Measurements from ENCODE around the gene MAN2C1.
"Not testable (repeated sequence)": the region's sequence is repeated elsewhere in the genome, so short reads cannot be mapped to it uniquely, and the experiment has no call there.

The MAN2C1 gene

GRCh38 chr15:75342221-75342620 is 26.2 kb downstream of the MAN2C1 start:
- DNase-seq, result no peak

DNA sequence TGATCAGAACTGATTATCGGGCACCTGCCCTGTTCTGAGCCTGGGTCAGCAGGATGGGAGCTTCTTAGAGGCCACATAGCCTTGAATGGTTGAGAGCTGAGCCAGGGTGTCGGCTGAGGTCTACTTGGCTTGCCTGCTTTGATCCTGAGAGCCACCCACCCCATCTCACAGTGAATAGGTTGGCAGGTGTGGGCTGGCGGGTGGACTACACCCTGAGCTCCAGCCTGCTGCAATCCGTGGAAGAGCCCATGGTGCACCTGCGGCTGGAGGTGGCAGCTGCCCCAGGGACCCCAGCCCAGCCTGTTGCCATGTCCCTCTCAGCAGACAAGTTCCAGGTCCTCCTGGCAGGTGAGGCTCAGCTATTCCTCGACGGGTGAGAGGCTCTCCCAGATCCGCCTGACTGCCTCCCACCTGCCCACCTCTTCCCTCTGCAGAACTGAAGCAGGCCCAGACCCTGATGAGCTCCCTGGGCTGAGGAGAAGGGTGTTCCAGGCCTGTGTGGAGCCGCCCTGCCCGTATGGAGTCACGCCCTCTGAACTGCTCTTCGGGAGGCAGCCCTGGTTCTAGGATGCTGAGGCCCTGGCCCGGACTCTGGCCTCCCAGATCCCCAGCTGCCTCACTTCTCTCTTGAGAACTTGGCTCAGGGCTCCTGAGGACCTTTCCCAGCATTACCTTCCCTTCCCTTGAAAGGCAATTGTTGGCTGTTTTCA is 28.7 kb downstream of the MAN2C1 start:
- no peak for DNase-seq

GRCh38 chr15:75338661-75339240 is 29.7 kb downstream of the MAN2C1 start:
- no peak for DNase-seq

DNA sequence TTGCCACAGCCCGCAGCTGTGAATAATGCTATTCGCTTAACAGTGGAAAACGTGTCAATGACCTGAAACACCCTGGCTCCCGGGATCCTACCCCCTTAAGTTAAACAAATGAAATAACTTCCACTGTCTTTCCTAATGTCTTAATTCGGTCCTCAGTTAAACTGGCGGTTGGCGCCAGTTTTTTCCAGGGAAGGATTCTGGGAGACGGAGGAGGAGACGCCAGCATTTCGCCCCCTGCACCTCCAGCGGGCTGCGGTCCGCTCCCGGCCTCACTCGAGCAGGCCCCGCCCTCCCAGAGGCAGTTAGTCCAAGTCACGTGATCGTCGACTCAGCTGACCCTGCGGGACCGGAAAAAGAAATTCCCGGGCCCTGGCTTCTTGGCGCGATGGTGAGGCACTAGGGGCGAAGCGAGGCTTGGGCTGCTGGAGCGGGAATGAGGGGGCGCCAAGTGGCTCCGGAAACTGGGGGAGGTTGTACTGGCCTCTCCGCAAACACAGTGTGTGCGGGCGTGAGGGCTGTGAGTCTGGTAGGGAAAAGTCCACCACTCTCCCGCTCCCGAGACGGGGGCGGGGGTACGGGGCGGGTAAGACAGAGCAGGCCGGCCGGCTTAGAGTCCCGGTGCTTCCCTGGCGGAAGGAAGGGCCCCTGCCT is 32.6 kb downstream of the MAN2C1 start, which contains the start of gene COMMD4:
Gene COMMD4 (plus strand): TSS at position 359 of the 651 bp plus-strand sequence. CDS start 27 bp downstream, at position 386.
- DNase-seq, result peak; percentile 85

GRCh38 chr15:75335313-75335704 is 33.1 kb downstream of the MAN2C1 start:
- DNase-seq, result no peak

DNA sequence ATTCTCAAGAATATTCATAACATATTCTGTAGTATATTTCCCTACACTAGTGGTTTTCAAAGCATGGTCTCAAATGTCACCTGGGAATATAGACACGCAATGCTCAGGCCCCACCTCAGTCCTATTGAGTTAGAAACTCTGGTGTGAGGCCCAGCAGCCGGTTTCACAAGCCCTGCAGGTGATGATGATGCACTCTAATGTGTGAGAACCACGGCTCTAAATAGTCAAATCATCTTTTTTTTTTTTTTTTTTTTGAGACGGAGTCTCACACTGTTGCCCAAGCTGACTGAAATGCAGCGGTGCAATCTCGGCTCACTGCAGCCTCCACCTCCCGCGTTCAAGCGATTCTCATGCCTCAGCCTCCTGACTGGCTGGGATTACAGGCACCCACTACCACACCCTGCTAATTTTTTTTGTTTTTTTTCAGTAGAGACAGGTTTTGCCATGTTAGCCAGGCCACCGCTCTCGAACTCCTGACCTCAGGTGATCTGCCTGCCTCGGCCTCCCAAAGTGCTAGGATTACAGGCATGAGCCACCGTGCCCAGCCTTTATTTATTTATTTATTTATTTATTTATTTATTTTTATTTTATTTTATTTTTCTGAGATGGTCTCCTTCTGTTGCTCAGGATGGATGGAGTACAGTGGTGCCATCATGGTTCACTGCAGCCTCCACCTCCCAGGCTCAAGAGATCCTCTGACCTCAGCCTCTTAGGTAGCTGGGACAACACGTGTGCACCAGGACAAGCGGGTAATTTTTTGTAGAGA is 34.6 kb downstream of the MAN2C1 start:
- DNase-seq, result not testable (repeated sequence)

DNA sequence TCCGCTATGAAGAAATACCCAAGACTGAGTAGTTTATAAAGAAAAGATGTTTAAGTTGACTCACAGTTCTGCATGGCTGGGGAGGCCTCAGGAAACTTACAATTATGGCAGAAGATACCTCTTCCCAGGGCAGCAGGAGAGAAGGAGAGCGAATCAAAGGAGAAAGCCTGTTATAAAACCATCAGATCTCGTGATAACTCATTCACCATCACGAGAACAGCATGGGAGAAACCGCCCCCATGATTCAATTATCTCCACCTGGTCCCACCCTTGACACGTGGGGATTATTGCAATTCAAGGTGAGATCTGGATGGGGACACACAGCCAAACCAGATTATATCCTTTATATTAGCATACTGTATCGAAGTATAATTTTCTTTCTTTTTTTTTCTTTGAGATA is 36.3 kb downstream of the MAN2C1 start:
- not testable (repeated sequence) for DNase-seq

GRCh38 chr15:75329571-75329970 is 38.8 kb downstream of the MAN2C1 start:
- no peak for DNase-seq

GRCh38 chr15:75328493-75329314 is 39.7 kb downstream of the MAN2C1 start:
- no peak for DNase-seq

DNA sequence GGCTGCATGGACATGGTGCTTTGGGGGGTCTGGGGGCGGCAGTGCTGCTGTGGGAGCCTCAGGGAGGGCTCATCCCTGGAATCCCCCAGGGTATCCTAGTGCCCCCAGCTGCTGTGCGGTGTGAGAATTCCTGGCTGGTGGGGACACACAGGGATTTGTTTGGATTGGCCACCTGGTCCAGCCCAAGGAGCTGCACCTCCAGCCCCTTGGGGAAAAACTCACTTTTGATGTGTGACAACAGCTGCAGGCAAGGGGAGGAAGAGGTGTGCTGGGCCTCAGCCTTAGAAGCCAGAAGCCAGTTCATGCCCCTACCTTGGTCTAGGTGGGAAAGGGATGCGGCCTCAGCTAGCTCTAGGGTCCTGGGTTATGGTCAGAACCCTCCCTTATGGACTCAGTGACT is 40.9 kb downstream of the MAN2C1 start:
- DNase-seq, result no peak

GRCh38 chr15:75327005-75327404 is 41.4 kb downstream of the MAN2C1 start:
- DNase-seq, result no peak

- no peak for DNase-seq
Measured at GRCh38 chr15:75325922-75326321, 42.5 kb downstream of the MAN2C1 start.

DNA sequence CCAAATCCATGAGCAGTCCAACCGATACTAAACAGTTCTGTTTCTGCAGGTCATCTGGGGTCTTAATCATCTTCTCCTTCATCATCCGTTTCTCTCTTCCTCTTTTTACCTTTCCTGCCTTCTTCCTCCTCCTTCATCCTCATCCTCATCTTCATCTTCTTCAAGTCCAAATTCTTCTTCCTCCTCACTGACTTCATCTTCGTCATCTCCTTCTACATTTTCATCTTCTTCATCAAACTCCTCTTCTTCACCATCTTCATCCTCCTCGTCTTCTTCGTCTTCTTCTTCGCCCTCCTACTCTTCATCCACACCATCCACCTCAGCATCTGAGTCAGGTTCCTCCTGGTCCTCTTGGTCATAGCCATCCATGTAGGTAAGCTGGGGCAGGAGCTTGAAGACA is 46.7 kb downstream of the MAN2C1 start:
- no peak for DNase-seq

DNA sequence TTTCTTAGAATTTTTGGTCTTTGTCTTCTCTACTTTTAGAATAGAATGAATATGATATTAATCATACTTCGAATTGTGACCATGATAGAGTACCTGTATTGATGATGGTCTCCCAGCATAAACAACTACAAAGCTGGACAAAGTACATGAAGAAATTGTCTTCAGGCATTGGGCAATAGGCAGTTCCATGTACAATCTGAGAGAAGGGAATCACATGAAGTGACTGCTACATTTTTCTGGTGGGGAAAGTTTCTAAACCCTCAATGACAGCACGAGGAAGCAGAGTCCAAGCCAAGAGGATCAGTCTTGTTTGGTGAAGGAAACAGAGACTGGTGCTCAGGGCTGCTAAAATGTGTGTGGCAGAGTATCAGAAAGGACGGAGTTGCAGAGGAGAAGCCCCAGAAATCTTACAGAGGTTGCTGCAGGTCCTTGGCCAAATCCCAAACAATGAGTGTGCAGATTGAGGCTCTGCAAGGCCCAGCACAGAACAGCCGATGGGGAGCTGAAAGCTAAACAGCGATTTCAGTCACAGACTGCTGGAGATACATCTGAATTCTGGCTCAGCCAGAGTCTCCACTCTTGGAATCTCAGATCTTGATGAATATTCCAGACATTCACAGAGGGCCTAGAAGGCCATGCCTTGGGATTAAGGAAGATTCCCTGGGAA is 49.0 kb downstream of the MAN2C1 start:
- DNase-seq, result not testable (repeated sequence)

GRCh38 chr15:75314552-75315290 is 53.7 kb downstream of the MAN2C1 start:
- DNase-seq, result no peak

GRCh38 chr15:75313116-75313845 is 55.1 kb downstream of the MAN2C1 start:
- no peak for DNase-seq

GRCh38 chr15:75312548-75312947 is 55.9 kb downstream of the MAN2C1 start:
- peak; percentile 15 for DNase-seq

DNA sequence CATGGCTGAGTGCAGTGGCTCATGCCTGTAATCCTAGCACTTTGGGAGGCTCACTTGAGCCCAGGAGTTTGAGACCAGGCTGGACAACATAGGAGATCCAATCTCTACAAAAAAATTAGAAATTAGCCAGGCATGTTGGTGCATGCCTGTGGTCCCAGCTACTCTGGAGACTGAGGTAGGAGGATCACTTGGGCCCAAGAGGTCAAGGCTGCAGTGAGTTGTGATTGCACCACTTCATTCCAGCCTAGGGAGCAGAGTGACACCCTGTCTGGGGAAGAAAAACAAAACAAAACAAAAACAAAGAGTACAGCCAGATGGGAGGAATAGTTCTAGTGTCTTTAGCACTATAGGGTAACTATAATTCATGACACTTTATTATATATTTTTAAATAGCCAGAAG is 58.7 kb downstream of the MAN2C1 start:
- DNase-seq, result no peak

DNA sequence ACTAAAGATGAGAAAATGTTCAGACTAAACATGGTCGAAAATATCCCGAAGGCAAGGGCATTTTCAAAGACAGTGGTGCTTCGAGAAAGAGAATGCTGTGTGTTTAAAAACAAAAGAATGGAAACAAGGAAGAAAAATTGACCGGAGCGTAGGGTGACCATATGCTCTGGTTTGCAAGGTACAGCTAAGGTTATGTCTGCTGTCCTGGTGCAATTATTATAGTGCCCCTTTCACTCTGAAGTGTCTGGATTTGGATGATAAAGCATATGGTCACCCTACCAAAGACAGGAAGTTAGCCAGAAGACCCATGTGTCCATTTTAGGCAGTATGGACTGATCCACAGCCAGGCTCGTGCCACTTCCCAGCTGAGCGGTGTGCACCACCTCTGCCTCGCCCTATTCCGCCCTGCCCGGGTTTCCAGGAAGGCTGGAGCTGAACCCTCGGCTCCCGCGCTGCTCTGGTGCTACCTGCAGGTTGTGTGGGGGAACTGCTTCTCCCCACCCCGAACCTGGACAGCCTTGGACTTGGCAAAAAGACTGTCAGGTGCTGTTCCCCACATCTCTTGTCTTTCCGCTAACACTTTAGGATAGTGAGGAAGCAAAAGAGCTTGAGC is 60.5 kb downstream of the MAN2C1 start:
- peak; percentile 10 for DNase-seq

- DNase-seq, result no peak
Measured at GRCh38 chr15:75306188-75306587, 62.2 kb downstream of the MAN2C1 start.

Data from MV-4-11 (cell line).